Measurements from ENCODE around the gene BRD3OS.
A peak's percentile ranks its signal among the peaks of the same experiment; 100 is the strongest.

Gene BRD3OS

GRCh38 chr9:133992780-133993634 is 32.3 kb upstream of the BRD3OS start:
- Mint-ChIP-seq H3K36me3 (ENCODE audit: low read depth) (no peaks in the 10 kb centered on the region), H3K9me3 (no peaks in the 10 kb centered on the region), H3K4me1 (ENCODE audit: low read depth) (peaks cover 1% of the 10 kb centered on the region), H3K4me3 (peak overlapping the region; percentile 68), H3K27me3 (ENCODE audit: low read depth) (peaks cover 19% of the 10 kb centered on the region), H3K27ac (no peak overlapping the region)
- peak; percentile 67 for DNase-seq (ENCODE audit: low spot score)

DNA sequence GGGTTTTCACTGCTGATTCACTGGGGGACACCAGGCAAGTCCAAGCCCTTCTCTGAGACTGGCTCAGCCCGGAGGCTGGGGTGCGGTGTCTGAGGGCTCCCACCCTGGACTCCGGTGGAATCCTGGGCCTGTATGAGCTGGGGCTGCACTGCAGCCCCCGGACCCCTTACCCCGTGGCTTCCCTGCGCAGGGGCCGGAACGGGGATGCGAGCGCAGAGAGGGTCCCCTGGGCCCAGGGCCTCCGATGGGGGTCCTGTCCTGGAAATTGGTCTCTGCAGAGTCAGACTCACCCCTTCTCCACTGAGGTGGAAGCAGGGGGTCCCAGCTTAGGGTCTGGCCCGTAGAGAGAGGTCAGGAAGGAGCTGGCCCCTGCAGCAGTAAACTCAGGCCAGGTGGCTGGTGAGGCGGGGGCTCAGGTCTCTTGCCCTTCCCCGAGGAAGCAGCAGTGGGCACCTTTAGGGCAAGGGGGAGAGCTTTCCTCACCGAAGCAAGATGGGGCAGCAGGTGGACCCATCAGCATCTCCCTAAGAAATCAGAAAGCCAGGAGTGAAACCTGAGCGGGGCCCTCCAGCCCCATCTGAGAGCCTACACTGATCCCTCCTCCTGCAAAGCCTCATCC is 31.5 kb upstream of the BRD3OS start:
- Mint-ChIP-seq H3K27ac (no peak overlapping the region), H3K27me3 (ENCODE audit: low read depth) (peaks cover 16% of the 10 kb centered on the region), H3K4me1 (ENCODE audit: low read depth) (peaks cover 1% of the 10 kb centered on the region), H3K36me3 (ENCODE audit: low read depth) (no peaks in the 10 kb centered on the region), H3K9me3 (no peaks in the 10 kb centered on the region), H3K4me3 (peak overlapping the region; percentile 68)
- no peak for DNase-seq (ENCODE audit: low spot score)

DNA sequence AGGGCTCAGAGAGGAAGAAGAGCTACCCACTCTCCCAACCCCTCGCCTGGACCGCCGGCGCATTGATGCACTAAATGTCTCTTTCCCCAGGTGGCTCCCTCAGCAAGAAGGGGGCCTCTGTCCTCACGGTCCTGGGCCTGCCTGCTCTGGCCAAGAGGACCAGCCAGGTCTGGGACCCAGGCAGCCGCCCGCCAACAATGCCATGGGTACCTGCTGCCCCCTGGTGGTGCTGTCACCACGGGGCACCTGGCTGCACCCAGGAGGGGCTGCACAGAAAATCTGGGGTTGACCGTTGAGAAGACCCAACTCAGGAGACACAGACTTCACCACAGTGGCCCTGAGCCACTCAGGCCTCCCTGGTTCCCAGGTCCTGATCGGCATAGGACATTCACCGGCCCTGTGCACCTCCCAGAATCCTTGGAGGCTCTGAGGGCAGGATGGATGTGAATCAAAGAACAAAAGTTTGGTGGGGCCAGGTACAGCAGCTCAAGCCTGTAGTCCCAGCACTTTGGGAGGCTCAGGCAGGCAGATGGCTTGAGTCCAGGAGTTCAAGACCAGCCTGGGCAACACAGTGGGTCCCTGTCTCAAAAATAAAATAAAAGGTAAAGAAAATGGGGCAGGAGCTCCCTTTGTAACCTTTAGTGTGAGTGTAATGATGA is 30.8 kb upstream of the BRD3OS start:
- H3K27ac Mint-ChIP-seq = no peak overlapping the region
- H3K27me3 Mint-ChIP-seq (ENCODE audit: low read depth) = peaks cover 15% of the 10 kb centered on the region
- peak overlapping the region; percentile 18 for H3K4me3 Mint-ChIP-seq
- no peaks in the 10 kb centered on the region for H3K36me3 Mint-ChIP-seq (ENCODE audit: low read depth)
- peaks cover 1% of the 10 kb centered on the region for H3K4me1 Mint-ChIP-seq (ENCODE audit: low read depth)
- peak; percentile 72 for DNase-seq (ENCODE audit: low spot score)
- H3K9me3 Mint-ChIP-seq = no peaks in the 10 kb centered on the region

GRCh38 chr9:133995012-133995896 is 30.0 kb upstream of the BRD3OS start:
- DNase-seq (ENCODE audit: low spot score) = no peak
- no peak overlapping the region for H3K27ac Mint-ChIP-seq
- no peaks in the 10 kb centered on the region for H3K9me3 Mint-ChIP-seq
- H3K36me3 Mint-ChIP-seq (ENCODE audit: low read depth) = no peaks in the 10 kb centered on the region
- H3K27me3 Mint-ChIP-seq (ENCODE audit: low read depth) = peaks cover 8% of the 10 kb centered on the region
- H3K4me3 Mint-ChIP-seq = no peak overlapping the region
- H3K4me1 Mint-ChIP-seq (ENCODE audit: low read depth) = peaks cover 1% of the 10 kb centered on the region

DNA sequence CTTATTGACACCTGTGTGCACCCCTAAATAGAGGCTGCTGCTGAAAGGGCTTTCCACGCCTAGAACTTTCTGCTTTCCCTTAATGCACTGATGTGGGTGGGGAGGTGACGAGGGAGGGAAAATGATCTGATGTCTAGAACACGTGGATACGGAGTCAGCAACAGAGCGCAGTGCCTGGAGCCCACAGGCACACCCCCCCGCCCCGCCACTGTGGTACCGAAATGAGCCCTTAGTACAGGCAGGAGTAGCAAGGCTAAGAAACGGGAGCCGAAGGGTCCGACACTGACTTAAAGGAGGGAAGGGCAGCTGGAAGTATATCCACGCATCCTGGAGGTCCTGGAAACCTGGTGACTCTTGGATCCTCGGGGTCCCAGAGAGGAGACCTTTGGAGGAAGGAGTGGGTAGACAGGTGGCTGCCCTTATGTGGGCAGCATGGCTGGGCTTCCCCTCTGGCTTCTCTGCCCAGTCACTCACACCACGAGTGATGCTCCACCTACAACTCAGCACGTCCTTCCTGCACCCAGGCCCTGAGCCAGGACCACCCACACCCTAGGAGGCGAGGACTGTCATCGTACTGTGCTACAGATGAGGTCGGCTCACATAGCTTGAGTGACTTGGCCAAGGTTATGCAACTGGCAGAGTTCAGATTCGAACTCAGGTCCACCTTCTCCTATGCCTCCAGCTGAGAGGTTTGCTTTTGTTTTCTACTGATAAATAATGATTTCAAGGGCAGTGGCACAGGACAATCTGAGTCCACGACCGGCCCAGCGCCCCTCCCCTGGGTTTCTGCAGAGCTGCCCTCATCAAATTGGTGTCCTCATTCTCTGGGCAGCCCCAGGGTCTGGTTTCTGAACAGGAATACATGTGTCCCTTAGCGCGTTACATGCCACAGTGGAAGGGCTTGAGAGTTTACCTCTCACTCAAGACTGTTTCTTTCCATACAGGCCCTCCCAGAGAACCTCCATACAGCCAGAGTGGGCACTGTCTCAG is 28.5 kb upstream of the BRD3OS start:
- no peak overlapping the region for H3K27ac Mint-ChIP-seq

DNA sequence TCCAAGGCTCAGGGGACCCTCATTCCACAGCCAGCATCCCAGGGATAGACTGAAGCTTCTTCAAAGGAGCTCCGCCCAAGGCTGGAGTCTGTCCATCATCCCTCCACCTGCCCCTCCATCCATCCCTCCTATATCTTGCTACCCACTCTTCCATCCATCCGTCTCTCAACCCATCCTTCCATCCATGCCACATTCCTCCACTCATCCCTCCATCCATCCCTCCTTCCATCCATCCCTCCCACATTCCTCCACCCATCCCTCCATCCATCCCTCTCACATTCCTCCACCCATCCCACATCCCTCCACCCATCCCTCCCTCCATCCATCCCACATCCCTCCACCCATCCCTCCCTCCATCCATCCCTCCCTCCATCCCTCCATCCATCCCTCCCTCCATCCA is 27.7 kb upstream of the BRD3OS start:
- no peaks in the 10 kb centered on the region for H3K4me1 Mint-ChIP-seq (ENCODE audit: low read depth)
- H3K27ac Mint-ChIP-seq = no peak overlapping the region
- H3K4me3 Mint-ChIP-seq = no peak overlapping the region
- no peak for DNase-seq (ENCODE audit: low spot score)
- H3K9me3 Mint-ChIP-seq = no peaks in the 10 kb centered on the region
- no peaks in the 10 kb centered on the region for H3K36me3 Mint-ChIP-seq (ENCODE audit: low read depth)
- no peaks in the 10 kb centered on the region for H3K27me3 Mint-ChIP-seq (ENCODE audit: low read depth)

More for the DNA sequence above, 28.5 kb upstream of the BRD3OS start:
- Mint-ChIP-seq H3K4me1 (ENCODE audit: low read depth) (no peaks in the 10 kb centered on the region), H3K4me3 (no peak overlapping the region), H3K27me3 (ENCODE audit: low read depth) (no peaks in the 10 kb centered on the region), H3K9me3 (no peaks in the 10 kb centered on the region), H3K36me3 (ENCODE audit: low read depth) (no peaks in the 10 kb centered on the region)
- DNase-seq (ENCODE audit: low spot score) = no peak

GRCh38 chr9:133998915-133999595 is 26.2 kb upstream of the BRD3OS start:
- no peak for DNase-seq (ENCODE audit: low spot score)
- H3K4me3 Mint-ChIP-seq = no peak overlapping the region
- no peaks in the 10 kb centered on the region for H3K27me3 Mint-ChIP-seq (ENCODE audit: low read depth)
- no peak overlapping the region for H3K27ac Mint-ChIP-seq
- no peaks in the 10 kb centered on the region for H3K36me3 Mint-ChIP-seq (ENCODE audit: low read depth)
- no peaks in the 10 kb centered on the region for H3K4me1 Mint-ChIP-seq (ENCODE audit: low read depth)
- H3K9me3 Mint-ChIP-seq = no peaks in the 10 kb centered on the region

DNA sequence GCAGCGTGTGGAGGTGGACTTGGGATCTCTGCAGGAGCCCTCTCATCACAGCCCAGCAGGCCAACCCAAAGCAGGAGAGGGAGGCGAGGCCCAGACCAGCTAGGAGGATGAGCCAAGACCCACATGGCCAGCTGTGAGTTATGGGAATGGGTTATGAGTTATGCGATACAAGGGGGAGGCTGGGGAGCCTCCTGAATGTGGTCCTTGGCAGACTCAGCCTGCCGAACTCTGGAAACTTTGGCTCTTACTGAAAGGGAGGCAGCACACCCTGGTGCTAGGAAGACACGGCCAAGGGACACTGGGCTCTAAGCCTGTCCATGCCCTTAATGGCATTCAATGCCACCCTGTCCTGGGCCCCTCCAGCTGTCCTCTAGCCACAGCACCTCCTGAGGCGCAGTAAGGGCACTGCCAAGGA is 25.4 kb upstream of the BRD3OS start:
- Mint-ChIP-seq H3K9me3 (no peaks in the 10 kb centered on the region), H3K4me1 (ENCODE audit: low read depth) (no peaks in the 10 kb centered on the region), H3K4me3 (no peak overlapping the region), H3K27me3 (ENCODE audit: low read depth) (no peaks in the 10 kb centered on the region), H3K27ac (no peak overlapping the region), H3K36me3 (ENCODE audit: low read depth) (no peaks in the 10 kb centered on the region)
- no peak for DNase-seq (ENCODE audit: low spot score)

GRCh38 chr9:134002796-134003195 is 22.5 kb upstream of the BRD3OS start:
- no peak overlapping the region for H3K4me3 Mint-ChIP-seq
- no peaks in the 10 kb centered on the region for H3K4me1 Mint-ChIP-seq (ENCODE audit: low read depth)
- no peaks in the 10 kb centered on the region for H3K27me3 Mint-ChIP-seq (ENCODE audit: low read depth)
- no peaks in the 10 kb centered on the region for H3K36me3 Mint-ChIP-seq (ENCODE audit: low read depth)
- DNase-seq (ENCODE audit: low spot score) = no peak
- H3K9me3 Mint-ChIP-seq = no peaks in the 10 kb centered on the region
- H3K27ac Mint-ChIP-seq = no peak overlapping the region

DNA sequence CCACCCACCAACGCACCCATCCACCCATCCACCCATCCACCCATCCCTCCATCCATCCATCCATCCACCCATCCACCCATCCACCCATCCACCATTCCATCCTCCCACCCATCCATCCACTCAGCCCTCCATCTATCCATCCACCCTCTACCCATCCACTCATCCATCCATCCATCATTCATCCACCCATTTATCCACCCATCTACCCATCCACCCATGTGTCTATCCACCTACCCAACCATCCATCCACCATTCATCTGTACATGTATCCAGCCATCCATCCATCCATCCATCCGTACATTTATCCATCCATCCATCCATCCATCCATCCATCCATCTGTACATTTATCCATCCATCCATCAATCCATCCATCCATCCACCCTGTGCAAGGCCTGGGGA is 22.0 kb upstream of the BRD3OS start:
- H3K27me3 Mint-ChIP-seq (ENCODE audit: low read depth) = no peaks in the 10 kb centered on the region
- no peaks in the 10 kb centered on the region for H3K9me3 Mint-ChIP-seq
- no peaks in the 10 kb centered on the region for H3K36me3 Mint-ChIP-seq (ENCODE audit: low read depth)
- no peak overlapping the region for H3K4me3 Mint-ChIP-seq
- no peak overlapping the region for H3K27ac Mint-ChIP-seq
- H3K4me1 Mint-ChIP-seq (ENCODE audit: low read depth) = no peaks in the 10 kb centered on the region
- no peak for DNase-seq (ENCODE audit: low spot score)

DNA sequence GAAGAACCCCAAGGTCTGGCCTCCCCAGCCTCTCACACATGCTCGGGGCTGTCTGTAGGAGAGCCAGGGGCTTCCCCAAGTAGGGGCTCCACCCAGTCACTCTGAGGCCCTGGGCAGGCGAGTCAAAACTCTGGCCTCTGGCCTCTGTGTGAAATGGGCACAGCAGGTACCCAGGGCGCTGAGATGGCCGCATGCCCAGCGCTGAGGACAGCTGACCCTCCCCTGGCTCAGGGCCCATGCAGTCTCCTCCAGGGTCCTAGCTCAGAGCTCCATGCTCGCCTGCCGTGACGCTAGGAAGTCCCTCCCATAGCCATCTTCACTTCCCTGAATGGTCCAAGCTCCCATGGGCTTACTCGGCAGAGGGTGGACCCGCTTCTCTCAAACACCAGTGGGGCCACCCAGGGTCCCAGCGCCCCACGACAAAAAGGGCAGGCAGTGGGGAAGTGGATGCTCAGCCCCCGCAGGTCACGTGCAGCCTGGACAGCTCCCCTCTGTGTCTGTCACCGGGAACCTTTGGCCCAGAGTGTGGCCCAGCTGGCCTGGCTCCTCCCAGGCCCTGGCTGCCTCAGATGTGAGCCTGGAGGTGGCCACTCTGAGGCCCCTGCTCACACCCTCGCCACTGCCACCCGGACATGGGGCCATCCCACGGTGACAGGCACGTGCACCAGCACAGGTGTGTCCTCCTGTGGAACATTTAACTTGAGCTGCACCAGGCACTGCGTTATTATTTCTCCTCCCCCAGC is 21.0 kb upstream of the BRD3OS start:
- H3K4me1 Mint-ChIP-seq (ENCODE audit: low read depth) = no peaks in the 10 kb centered on the region
- no peak for DNase-seq (ENCODE audit: low spot score)
- no peaks in the 10 kb centered on the region for H3K9me3 Mint-ChIP-seq
- no peak overlapping the region for H3K27ac Mint-ChIP-seq
- H3K4me3 Mint-ChIP-seq = no peak overlapping the region
- no peaks in the 10 kb centered on the region for H3K36me3 Mint-ChIP-seq (ENCODE audit: low read depth)
- no peaks in the 10 kb centered on the region for H3K27me3 Mint-ChIP-seq (ENCODE audit: low read depth)

GRCh38 chr9:134004881-134005280 is 20.4 kb upstream of the BRD3OS start:
- H3K36me3 Mint-ChIP-seq (ENCODE audit: low read depth) = no peaks in the 10 kb centered on the region
- H3K27ac Mint-ChIP-seq = no peak overlapping the region
- no peak for DNase-seq (ENCODE audit: low spot score)
- no peaks in the 10 kb centered on the region for H3K9me3 Mint-ChIP-seq
- no peak overlapping the region for H3K4me3 Mint-ChIP-seq
- H3K27me3 Mint-ChIP-seq (ENCODE audit: low read depth) = no peaks in the 10 kb centered on the region
- no peaks in the 10 kb centered on the region for H3K4me1 Mint-ChIP-seq (ENCODE audit: low read depth)
